ENCODE measurements around the gene STX18. TPM values are rescaled to one million over a fixed set of nuclear protein-coding genes. Genes with fewer than 3 reads are reported as not detected.
A peak's percentile ranks its signal among the peaks of the same experiment; 100 is the strongest.

Gene STX18
- total and polyA plus RNA-seq, 2 of the 13 experiments (the other 11 are each of a cell fraction or from before 2014, with no cell fraction given), result 23.9 to 37.1 TPM

DNA sequence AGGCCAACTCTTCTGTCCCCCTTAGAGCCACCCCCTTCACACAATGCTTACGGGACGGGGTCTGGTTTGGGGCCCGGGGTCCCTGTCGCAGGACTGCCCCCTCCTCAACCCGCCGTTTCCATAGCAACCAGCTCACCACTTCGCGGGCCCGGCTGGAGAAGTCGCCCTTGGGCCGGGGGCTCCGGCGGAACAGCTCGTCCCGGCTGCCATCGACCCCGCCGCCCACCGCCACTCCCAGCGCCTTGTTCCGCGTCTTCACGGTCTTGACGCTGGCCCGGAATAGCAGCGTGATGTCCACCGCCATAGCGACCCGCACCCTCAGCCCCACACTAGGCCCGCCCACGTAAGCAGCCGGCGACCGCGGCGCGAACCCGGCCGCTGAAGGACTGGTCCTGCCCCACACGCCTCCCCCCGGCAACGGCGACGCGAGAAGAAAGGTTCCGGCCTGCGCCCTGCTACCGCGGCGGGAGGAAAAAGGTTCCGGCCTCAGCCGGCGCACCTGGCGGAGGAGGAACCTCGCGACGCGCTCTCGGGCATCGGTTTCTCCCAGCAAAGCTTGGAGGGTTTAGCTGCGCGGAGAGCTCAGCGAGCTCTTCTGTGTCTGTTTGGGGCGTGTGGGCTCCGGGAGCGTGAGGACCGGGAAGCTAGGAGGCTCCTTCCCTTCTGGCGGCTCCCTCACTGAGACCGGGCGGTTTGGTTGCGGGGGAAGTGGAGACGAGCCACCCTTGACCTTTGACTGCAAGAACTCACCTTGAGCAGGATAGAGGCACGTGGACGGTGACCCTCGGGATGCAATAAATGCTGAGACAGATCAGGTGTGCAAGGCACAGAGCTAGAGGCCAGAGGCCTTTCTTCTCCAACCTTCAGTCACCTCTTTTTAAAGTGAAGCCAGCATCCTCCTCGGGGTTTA lies at the start of gene STX18 (continued):
- TF ChIP-seq, protein P1, sequence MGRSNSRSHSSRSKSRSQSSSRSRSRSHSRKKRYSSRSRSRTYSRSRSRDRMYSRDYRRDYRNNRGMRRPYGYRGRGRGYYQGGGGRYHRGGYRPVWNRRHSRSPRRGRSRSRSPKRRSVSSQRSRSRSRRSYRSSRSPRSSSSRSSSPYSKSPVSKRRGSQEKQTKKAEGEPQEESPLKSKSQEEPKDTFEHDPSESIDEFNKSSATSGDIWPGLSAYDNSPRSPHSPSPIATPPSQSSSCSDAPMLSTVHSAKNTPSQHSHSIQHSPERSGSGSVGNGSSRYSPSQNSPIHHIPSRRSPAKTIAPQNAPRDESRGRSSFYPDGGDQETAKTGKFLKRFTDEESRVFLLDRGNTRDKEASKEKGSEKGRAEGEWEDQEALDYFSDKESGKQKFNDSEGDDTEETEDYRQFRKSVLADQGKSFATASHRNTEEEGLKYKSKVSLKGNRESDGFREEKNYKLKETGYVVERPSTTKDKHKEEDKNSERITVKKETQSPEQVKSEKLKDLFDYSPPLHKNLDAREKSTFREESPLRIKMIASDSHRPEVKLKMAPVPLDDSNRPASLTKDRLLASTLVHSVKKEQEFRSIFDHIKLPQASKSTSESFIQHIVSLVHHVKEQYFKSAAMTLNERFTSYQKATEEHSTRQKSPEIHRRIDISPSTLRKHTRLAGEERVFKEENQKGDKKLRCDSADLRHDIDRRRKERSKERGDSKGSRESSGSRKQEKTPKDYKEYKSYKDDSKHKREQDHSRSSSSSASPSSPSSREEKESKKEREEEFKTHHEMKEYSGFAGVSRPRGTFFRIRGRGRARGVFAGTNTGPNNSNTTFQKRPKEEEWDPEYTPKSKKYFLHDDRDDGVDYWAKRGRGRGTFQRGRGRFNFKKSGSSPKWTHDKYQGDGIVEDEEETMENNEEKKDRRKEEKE (IDR thresholded peaks at IDR 0.05), result no peak
- peak; percentile 96 for TF ChIP-seq ARID2 (CRISPR knock-in tag; IDR thresholded peaks at IDR 0.05; ENCODE audit: borderline replicate concordance)
- TF ChIP-seq TBX3 (IDR thresholded peaks at IDR 0.05; ENCODE audit: borderline replicate concordance), result no peak
- no peak for TF ChIP-seq HES4 (CRISPR knock-in tag; IDR thresholded peaks at IDR 0.05; ENCODE audit: borderline replicate concordance)
- TF ChIP-seq FOXK1 (CRISPR knock-in tag; IDR thresholded peaks at IDR 0.05; ENCODE audit: borderline replicate concordance, low read depth), result peak; percentile 98; the same call in 1 of the 2 replicates
- peak; percentile 92 for TF ChIP-seq HNRNPLL (IDR thresholded peaks at IDR 0.05; ENCODE audit: low read depth, low read length, poor library complexity, severe bottlenecking)
- TF ChIP-seq, protein P2, sequence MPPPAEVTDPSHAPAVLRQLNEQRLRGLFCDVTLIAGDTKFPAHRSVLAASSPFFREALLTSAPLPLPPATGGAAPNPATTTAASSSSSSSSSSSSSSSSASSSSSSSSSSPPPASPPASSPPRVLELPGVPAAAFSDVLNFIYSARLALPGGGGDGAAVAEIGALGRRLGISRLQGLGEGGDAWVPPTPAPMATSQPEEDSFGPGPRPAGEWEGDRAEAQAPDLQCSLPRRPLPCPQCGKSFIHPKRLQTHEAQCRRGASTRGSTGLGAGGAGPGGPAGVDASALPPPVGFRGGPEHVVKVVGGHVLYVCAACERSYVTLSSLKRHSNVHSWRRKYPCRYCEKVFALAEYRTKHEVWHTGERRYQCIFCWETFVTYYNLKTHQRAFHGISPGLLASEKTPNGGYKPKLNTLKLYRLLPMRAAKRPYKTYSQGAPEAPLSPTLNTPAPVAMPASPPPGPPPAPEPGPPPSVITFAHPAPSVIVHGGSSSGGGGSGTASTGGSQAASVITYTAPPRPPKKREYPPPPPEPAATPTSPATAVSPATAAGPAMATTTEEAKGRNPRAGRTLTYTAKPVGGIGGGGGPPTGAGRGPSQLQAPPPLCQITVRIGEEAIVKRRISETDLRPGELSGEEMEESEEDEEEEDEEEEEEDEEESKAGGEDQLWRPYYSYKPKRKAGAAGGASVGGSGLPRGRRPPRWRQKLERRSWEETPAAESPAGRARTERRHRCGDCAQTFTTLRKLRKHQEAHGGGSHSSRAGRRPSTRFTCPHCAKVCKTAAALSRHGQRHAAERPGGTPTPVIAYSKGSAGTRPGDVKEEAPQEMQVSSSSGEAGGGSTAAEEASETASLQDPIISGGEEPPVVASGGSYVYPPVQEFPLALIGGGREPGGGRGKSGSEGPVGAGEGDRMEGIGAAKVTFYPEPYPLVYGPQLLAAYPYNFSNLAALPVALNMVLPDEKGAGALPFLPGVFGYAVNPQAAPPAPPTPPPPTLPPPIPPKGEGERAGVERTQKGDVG (CRISPR knock-in tag; IDR thresholded peaks at IDR 0.05; ENCODE audit: borderline replicate concordance), result peak; percentile 96; the same call in 1 of the 2 replicates
- no peak for TF ChIP-seq NFE2L1 (CRISPR knock-in tag; IDR thresholded peaks at IDR 0.05; ENCODE audit: borderline replicate concordance)
- peak; percentile 58 for TF ChIP-seq NFYB (CRISPR knock-in tag; IDR thresholded peaks at IDR 0.05)
- TF ChIP-seq PTBP1 (IDR thresholded peaks at IDR 0.05; ENCODE audit: low read depth, low read length, poor library complexity, severe bottlenecking), result peak; percentile 97
- TF ChIP-seq, protein P3, sequence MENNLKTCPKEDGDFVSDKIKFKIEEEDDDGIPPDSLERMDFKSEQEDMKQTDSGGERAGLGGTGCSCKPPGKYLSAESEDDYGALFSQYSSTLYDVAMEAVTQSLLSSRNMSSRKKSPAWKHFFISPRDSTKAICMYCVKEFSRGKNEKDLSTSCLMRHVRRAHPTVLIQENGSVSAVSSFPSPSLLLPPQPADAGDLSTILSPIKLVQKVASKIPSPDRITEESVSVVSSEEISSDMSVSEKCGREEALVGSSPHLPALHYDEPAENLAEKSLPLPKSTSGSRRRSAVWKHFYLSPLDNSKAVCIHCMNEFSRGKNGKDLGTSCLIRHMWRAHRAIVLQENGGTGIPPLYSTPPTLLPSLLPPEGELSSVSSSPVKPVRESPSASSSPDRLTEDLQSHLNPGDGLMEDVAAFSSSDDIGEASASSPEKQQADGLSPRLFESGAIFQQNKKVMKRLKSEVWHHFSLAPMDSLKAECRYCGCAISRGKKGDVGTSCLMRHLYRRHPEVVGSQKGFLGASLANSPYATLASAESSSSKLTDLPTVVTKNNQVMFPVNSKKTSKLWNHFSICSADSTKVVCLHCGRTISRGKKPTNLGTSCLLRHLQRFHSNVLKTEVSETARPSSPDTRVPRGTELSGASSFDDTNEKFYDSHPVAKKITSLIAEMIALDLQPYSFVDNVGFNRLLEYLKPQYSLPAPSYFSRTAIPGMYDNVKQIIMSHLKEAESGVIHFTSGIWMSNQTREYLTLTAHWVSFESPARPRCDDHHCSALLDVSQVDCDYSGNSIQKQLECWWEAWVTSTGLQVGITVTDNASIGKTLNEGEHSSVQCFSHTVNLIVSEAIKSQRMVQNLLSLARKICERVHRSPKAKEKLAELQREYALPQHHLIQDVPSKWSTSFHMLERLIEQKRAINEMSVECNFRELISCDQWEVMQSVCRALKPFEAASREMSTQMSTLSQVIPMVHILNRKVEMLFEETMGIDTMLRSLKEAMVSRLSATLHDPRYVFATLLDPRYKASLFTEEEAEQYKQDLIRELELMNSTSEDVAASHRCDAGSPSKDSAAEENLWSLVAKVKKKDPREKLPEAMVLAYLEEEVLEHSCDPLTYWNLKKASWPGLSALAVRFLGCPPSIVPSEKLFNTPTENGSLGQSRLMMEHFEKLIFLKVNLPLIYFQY (CRISPR knock-in tag; IDR thresholded peaks at IDR 0.05; ENCODE audit: borderline replicate concordance), result peak; percentile 88
- TF ChIP-seq, protein P4, sequence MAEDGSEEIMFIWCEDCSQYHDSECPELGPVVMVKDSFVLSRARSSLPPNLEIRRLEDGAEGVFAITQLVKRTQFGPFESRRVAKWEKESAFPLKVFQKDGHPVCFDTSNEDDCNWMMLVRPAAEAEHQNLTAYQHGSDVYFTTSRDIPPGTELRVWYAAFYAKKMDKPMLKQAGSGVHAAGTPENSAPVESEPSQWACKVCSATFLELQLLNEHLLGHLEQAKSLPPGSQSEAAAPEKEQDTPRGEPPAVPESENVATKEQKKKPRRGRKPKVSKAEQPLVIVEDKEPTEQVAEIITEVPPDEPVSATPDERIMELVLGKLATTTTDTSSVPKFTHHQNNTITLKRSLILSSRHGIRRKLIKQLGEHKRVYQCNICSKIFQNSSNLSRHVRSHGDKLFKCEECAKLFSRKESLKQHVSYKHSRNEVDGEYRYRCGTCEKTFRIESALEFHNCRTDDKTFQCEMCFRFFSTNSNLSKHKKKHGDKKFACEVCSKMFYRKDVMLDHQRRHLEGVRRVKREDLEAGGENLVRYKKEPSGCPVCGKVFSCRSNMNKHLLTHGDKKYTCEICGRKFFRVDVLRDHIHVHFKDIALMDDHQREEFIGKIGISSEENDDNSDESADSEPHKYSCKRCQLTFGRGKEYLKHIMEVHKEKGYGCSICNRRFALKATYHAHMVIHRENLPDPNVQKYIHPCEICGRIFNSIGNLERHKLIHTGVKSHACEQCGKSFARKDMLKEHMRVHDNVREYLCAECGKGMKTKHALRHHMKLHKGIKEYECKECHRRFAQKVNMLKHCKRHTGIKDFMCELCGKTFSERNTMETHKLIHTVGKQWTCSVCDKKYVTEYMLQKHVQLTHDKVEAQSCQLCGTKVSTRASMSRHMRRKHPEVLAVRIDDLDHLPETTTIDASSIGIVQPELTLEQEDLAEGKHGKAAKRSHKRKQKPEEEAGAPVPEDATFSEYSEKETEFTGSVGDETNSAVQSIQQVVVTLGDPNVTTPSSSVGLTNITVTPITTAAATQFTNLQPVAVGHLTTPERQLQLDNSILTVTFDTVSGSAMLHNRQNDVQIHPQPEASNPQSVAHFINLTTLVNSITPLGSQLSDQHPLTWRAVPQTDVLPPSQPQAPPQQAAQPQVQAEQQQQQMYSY (CRISPR knock-in tag; IDR thresholded peaks at IDR 0.05), result no peak
- TF ChIP-seq ARNT (IDR thresholded peaks at IDR 0.05), result no peak

Measured in HepG2 (cell line).